HG02610 (cell line): ENCODE results near the gene THEM4.
"Not testable (repeated sequence)": the region's sequence is repeated elsewhere in the genome, so short reads cannot be mapped to it uniquely, and the experiment has no call there.

Source experiments
- ATAC-seq: cut with Tn5 transposase; IDR thresholded peaks from one replicate; pipeline ENCODE4 v1.9.1; 2021; ENCODE audit warnings: mild to moderate bottlenecking, moderate library complexity; ENCODE audit not compliant: unreplicated experiment

Gene THEM4

GRCh38 chr1:151860504-151861187 lies 48.7 kb downstream of the THEM4 start:
- no peak for ATAC-seq

- ATAC-seq: peak; percentile 29
Observed at GRCh38 chr1:151859891-151860293, 49.4 kb downstream of the THEM4 start.

- no peak for ATAC-seq
Observed at GRCh38 chr1:151858886-151859665, 50.2 kb downstream of the THEM4 start.

GRCh38 chr1:151858030-151858746 lies 51.1 kb downstream of the THEM4 start:
- ATAC-seq: no peak

GRCh38 chr1:151855933-151856332 lies 53.4 kb downstream of the THEM4 start:
- ATAC-seq: no peak

- ATAC-seq: not testable (repeated sequence)
Observed at GRCh38 chr1:151855516-151855915, 53.8 kb downstream of the THEM4 start.

- ATAC-seq: no peak
Observed at GRCh38 chr1:151854658-151855057, 54.7 kb downstream of the THEM4 start.

GRCh38 chr1:151853411-151853943 lies 55.8 kb downstream of the THEM4 start, which contains the start of gene THEM5:
THEM5 (minus strand) TSS chr1:151853712; CDS start chr1:151853565, 147 bp downstream.
- ATAC-seq: no peak

GRCh38 chr1:151852733-151853132 lies 56.6 kb downstream of the THEM4 start:
- no peak for ATAC-seq

GRCh38 chr1:151851886-151852285 lies 57.4 kb downstream of the THEM4 start:
- ATAC-seq: no peak

GRCh38 chr1:151849871-151850270 lies 59.4 kb downstream of the THEM4 start:
- no peak for ATAC-seq

- no peak for ATAC-seq
Observed at GRCh38 chr1:151849126-151849525, 60.2 kb downstream of the THEM4 start.

GRCh38 chr1:151847867-151848596 lies 61.3 kb downstream of the THEM4 start:
- ATAC-seq: no peak

GRCh38 chr1:151846686-151847237 lies 62.5 kb downstream of the THEM4 start:
- no peak for ATAC-seq

- ATAC-seq: no peak
Observed at GRCh38 chr1:151846062-151846568, 63.2 kb downstream of the THEM4 start.

GRCh38 chr1:151843398-151843797 lies 65.9 kb downstream of the THEM4 start:
- ATAC-seq: no peak

GRCh38 chr1:151841141-151841540 lies 68.2 kb downstream of the THEM4 start:
- no peak for ATAC-seq

GRCh38 chr1:151840421-151840820 lies 68.9 kb downstream of the THEM4 start:
- no peak for ATAC-seq

GRCh38 chr1:151839457-151840403 lies 69.6 kb downstream of the THEM4 start, which contains the start of gene C2CD4D:
C2CD4D (minus strand) TSS chr1:151839820; CDS start chr1:151838989, 831 bp downstream.
- no peak for ATAC-seq
